GM03348 (cell line): ENCODE measurements around the gene CNKSR1.

ENCODE experiments used
- DNase-seq: peaks from one replicate; pipeline ENCODE4 v3.0.0; 2012; ENCODE audit warnings: low spot score

Gene CNKSR1

DNA sequence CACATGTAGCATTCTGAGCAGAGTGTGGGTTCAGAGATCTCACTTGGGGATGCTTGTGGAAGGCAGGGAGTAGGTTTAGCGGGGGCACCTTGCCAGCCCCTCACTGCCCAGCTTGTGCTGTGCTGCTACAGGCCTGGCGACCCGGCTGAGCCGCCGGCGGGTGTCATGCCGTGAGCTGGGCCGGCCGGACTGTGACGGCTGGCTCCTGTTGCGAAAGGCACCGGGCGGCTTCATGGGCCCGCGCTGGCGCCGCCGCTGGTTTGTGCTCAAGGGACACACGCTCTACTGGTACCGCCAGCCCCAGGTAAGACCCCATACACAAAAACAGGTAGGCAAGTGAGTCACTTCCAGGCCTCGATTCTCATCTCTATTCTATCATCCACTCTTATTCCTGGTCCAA lies 7.6 kb downstream of the CNKSR1 start:
- no peak for DNase-seq

DNA sequence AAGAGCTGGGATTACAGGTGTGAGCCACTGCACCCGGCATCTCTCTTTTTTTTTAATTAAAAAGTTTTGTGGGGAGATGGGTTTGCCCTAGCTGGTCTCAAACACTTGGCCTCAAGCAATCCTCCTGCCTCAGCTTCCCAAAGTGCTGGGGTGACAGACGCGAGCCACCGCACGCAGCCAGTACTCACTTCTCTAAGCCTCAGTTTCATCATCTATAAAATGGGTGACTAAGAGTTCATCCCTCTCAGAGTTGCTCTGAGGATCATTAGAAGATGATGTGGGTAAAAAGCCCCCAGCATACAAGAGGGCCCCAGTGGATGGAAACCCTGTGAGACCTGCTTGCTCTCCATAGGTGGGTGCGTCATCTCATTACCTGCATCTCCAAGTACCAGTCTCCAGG lies 10.6 kb downstream of the CNKSR1 start:
- DNase-seq: no peak

DNA sequence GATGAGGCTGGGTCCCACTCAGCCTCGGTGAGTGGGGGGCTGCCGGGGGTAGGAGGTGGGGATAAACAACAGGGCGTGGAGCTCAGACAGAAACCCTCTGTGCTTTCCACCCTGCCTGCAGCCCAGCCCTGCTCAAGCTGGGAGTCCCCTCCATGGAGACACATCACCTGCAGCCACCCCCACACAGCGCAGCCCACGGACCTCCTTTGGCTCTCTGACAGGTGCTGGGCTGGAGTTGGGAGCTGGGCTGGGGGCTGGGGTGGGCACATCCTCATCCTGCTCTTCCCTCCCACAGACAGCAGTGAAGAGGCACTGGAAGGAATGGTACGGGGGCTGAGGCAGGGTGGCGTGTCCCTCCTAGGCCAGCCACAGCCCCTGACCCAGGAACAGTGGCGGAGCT lies 11.2 kb downstream of the CNKSR1 start:
- no peak for DNase-seq

DNA sequence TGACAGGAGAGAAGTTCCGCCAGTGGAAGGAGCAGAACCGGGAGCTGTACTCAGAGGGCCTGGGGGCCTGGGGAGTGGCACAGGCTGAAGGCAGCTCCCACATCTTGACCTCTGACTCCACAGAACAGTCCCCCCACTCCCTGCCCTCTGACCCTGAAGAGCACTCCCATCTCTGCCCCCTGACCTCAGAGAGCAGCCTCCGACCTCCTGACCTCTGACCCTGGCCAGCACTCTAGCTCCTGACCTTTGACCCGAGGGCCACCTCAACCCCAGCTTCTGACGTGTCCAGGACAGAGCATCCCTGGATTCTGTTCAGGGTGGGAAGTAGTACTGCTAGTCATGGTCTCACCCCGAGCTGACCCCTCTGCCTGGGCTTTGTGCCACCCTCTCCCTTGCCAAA lies 12.0 kb downstream of the CNKSR1 start:
- no peak for DNase-seq

DNA sequence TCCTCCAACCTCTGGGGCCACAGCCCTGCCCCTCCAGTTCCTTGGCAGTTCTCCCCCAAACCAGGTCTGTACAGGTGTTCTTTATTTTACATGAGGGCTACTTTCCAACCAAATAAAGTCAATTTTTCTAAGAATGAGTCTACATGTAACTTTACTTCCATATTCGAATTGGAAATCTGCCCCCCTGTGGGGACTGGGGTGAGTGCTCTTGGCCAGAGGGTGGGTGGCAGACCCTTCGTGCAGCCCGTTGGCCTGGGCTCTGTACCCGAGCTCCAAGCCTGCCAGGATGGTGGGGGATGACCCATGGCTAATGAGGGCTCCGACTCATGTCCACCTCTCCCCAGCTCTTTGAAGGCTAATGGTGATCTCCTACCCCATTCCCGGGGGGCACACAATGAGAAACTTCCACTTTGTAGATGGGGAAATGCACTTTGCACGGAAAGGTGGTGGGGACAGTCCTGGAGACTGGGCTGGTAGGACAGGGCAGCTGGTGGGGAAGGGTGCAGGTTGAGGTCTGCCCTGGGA lies 12.5 kb downstream of the CNKSR1 start:
- no peak for DNase-seq

DNA sequence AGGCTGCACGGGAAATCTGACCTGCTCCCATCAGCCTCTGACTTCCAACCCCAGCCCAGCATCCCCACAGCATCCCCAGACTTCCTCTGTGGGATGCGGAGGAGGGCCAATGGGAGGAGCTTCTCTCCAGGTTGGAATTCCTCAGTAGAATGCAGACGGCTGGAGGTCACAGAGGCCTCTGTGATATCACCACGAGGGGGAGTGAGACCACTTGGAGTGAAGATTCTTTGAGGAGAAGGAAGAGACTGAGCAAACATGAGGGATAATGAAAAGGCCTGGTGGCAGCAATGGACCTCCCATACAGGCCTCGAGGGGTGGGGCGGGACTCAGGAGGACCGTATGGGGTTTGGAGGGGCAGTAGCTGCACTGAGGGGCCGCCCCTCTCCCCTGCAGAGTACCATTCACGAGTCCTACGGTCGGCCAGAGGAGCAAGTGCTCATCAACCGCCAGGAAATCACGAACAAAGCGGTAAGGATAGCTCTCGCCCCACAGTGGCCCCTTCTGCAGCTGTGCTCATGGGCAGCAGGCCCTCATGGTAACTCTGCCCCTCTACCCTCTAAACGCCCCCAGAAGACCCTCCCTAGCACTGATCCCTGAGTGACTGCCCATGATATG lies 13.2 kb downstream of the CNKSR1 start, which contains the start of gene CATSPER4:
Gene CATSPER4, plus strand, starts transcription at position 230 of the 615 bp plus-strand sequence. Its CDS starts 26 bp downstream, at position 256.
- no peak for DNase-seq

DNA sequence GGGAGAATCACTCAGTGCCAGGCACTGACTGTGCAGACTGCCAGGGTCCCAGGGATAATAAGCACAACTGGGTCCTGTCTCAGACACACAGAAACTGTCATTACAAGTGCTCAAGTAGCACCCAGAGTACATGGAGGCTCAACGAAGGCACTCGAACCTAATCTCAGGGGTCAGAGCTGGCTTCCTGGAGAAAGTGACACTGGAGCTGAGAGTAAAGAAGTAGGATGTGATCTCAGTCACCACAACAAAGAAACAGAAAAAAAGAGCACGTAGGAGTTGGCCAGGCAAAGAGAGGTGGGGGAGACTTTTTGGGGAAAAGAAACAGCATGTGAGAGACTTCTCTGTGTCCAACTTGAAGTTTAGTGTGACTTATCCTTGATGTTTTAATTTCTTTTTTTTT lies 14.4 kb downstream of the CNKSR1 start:
- DNase-seq: no peak

DNA sequence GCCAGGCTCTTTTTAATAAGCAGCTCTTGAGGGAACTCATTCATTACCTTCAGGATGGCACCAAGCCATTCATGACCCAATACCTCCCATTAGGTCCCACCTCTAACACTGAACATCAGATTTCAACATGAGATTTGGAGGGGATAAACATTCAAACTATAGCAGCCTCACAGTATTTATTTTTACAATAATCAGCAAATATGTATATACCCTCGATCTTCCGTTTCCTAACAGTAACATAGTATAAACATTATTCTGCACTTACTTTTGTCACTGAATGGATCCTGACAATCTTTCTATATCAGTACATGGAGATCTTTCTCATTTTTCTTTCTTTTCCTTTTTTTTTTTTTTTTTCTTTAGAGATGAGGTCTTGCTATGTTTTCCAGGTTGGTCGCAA lies 18.5 kb downstream of the CNKSR1 start:
- DNase-seq: no peak

DNA sequence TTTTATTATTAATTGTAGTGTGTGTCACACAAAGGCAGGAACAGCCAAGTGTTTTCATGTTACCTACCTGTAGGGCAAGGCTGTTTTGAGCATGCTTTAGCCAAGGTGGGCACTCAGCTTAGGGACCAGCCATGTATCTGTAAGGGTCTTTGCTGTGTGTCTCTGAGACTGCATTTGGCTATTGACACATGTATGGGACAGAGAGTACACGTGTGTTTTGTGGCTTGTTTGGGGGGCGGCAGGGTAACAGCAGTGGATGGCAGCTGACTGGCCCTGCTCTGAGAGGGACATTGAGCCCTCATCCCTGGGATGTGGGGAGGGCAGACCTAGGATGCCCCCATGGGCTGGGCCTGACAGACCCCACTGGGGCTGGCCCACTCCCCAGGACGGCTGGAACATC lies 20.0 kb downstream of the CNKSR1 start:
- no peak for DNase-seq

DNA sequence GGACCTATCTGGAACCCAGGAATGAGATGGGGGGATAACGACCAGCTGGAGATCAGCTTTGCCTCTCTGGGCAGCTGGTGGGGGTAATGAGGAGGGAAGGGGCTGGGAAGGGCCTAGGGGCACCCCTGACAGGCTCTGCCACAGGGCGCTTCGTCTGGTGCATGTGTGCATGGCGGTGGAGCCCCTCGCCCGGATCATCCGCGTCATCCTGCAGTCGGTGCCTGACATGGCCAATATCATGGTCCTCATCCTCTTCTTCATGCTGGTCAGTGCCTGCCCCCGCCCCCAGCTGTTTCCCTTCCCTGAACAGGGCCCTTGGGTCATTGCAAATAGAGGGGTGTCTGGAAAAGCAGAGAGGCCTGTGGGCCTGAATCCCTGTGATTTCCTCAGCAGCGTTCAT lies 20.5 kb downstream of the CNKSR1 start:
- DNase-seq: no peak

DNA sequence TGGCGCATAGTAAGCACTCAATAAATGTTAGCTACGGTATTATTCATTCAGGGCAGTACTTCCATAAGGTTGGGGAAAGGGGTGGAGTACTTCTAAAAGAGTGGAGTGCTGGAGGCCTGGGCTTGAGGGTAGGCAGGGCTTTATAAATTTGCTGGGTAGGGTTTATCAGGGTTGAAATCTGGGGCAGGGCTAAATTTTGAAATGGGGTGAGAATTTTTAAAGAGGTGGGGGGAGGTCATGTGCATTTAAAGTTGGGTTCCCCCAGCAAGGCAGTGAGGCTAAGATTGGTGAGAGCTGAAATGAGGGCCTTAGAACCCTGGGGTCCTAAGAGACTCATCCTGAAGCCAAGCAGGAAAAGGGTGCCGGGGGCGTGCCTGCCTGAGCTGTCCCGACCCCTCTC lies 23.1 kb downstream of the CNKSR1 start:
- DNase-seq: no peak

DNA sequence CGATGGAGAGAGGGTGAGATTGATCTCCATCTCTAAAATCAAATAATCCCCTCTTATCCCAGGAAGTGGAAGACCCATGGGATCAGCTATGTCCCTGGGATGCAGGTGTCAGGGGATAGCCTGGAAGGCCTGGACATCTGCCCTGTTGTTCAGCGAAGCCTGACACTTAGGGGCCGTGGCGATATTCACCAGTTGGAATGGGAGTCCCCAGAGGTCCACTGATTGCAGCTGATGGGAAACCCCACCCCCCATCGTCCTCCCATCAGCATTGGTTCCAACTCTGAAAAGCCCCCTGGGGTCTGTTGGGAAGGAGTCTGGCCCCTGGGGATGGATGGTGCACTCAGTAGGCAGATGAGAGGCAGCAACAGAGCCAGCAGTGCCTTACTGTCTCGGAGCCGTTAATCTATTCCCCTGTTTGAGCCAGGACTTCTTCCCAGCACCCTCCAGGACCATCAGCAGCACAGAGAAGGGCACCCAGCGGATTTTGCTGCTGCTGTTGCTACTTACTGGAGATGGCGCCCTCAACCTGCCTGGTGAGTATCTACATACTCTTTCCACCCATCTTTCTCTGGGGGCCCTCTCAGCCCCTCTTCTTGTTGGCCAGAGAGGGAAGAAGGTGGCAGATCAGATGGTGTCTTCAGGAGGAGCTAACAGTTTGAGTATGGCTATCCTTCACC lies 26.5 kb downstream of the CNKSR1 start:
- no peak for DNase-seq

DNA sequence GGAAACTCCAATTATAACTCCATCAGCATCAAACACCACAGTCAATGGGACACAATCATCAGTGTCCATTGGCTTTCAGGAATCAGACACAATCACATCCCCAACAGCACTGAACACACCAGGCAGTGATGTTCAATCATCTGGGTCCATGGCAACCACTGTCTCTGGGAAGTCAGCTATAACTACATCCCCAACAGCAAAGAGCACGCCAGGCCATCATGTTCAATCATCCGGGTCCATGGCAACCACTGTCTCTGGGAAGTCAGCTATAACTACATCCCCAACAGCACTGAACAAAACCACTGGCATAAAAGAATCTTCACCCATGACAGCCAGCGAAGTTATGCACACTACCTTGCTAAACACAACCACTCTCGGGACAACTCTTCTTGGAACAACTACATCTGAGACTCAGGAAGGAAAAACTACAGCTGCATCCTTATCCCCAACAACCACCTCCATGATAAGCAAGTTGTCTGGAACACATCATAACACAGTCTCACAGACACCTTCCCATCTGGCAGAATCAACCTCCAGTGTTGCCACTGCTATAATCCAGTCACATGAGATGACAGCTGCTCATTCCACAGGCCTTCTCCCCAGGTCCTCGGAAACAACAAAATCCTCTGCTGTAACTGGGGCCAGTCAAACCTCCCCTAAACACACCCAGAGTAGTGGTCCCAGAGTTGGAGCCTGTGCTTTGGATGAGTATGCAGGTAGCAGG lies 33.0 kb downstream of the CNKSR1 start:
- no peak for DNase-seq

DNA sequence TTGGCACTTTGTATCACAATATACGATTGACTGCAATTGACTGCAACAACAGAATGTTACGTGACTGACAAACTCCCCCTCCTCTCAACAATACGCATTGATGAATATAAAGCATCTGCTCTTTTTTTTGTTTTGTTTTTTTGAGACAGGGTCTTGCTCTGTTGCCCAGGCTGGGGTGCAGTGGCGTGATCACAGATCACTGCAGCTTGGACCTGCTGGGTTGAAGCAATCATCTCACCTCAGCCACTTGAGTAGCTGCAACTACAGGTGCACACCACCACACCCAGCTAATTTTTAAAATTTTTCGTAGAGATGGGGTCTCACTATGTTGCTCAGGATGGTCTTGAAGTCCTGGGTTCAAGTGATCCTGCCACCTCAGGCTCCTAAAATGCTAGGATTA lies 35.4 kb downstream of the CNKSR1 start:
- DNase-seq: no peak

DNA sequence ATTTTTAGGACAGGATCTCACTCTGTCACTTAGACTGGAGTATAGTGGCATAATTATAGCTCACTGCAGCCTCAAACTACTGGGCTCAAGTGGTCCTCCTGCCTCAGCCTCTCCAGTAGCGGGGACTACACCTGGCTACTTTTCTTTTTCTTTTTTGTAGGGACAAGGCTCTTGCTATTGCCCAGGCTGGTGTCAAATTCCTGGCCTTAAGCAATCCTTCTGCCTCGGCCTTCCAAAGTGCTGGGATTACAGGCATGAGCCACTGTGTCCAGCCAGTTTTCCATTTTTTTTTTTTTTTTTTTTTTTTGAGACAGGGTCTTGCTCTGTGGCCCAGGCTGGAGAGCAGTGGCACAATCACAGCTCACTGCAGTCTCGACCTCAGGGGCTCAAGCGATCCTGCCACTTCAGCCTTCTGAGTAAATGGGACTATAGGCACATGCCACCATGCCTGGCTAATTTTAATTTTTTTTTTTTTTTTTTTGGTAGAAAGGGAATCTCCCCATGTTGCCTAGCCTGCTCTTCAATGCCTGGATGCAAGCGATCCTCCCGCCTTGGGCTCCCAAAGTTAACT lies 36.1 kb downstream of the CNKSR1 start:
- no peak for DNase-seq

DNA sequence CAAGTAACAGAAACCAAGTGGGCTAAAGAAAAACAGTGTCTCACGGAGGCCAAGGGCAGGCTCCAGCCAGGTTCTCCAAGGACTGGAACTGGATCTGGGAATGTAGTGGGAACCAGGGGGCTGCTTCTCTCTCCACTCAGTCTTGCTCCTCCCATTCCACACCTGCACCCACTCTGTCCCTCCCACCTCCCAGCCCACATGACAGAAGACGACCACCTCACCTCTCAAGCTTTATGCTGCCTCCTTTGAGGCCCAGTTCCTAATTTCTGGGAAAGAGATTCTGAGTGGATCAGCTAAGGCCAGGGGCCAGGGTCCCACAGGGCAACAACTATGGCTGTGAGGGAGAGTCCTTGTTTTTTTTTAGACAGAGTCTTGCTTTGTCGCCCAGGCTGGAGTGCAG lies 38.0 kb downstream of the CNKSR1 start:
- DNase-seq: no peak

DNA sequence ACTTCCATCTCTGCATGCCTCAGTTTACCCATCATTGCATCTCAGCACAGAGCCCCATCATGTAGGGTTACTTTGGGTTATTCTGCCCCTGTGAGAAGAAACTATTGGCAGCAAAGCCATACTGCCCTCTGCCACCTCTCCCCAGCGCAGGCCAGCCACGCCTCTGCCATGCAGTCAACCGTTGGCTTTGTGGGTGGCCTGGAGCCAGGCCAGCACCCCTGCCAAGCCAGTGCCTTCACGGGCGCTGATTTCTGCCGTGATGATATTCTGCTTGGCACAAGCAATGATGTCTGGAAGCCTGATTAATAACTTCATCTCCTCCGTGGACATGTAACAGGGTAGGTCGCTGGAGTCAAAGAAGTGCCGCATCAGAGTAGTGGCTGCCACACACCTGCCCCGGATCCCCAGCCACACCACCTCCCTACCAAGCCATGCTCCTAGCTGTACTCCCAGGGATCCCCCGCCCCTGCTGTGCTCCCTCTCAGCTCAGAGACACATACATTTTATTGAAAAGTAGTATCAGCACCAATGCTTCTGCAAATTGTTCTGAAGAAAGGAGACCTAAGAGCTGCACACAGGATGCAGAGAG lies 41.7 kb downstream of the CNKSR1 start:
- DNase-seq: no peak

DNA sequence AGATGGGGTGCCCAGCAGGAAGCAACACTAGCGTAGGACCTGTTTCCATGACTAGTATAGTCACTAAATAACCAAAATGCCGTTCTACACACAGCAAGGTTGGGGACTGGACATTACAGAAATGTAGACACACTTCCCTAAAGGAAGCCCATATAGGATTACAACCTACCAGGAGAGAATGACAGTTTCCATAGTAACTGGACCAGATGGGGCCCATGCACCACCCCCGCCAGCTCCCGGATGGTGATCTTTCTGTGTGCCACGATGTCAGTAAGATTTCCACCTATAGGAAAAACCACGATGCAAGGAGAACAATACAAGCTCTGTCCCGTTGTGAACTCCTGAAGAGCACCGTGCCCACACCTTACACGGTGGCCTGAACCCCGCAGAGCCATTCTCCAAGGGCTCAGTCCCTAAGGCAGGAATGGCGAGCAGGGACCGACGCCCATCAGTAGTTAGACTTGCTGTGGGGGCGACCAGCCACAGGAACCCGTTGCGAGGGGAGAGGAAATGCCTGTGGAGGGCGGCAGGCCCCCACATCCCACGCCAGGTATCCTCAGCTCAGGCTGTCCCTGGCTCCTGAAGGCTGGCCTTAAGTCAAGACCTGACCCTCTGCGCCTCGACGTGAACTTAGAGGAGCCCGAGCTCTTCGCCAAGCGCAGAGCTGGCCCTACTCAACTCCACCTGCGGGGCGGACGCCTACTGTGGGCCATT lies 43.1 kb downstream of the CNKSR1 start:
- DNase-seq: no peak

DNA sequence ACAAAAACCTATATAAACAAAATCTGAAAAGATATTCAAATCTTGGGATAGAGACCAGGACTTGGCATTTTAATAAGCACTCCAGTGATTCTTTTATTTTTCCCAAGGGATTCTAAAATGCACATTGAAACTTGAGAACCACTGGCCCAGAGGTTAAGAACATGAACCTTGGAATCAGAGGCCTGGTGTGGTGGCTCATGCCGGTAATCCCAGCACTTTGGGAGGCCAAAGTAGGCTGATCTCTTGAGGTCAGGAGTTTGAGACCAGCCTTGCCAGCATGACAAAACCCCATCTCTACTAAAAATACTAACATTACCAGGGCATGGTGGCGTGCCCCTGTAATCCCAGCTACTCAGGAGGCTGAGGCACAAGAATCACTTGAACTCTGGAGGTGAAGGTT lies 43.8 kb downstream of the CNKSR1 start:
- no peak for DNase-seq

DNA sequence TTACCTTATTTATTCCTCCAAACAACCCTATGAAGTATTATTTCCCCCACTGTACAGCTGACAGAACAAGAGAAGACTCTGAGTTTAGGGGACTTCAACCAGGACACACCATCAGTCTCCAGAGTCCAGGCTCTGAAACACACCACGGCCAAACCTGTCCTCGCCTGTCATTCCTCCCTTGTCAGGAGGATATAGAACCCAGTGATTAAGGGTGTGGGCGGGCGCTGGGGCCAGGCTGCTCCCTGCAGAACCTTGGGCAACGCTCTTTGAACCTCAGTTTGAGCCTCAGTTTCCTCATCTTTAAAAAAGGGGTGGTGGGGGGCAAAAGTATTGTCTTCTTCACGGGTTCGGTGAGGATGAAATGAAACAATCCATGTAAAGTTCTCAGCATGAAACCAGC lies 47.3 kb downstream of the CNKSR1 start:
- DNase-seq: no peak

DNA sequence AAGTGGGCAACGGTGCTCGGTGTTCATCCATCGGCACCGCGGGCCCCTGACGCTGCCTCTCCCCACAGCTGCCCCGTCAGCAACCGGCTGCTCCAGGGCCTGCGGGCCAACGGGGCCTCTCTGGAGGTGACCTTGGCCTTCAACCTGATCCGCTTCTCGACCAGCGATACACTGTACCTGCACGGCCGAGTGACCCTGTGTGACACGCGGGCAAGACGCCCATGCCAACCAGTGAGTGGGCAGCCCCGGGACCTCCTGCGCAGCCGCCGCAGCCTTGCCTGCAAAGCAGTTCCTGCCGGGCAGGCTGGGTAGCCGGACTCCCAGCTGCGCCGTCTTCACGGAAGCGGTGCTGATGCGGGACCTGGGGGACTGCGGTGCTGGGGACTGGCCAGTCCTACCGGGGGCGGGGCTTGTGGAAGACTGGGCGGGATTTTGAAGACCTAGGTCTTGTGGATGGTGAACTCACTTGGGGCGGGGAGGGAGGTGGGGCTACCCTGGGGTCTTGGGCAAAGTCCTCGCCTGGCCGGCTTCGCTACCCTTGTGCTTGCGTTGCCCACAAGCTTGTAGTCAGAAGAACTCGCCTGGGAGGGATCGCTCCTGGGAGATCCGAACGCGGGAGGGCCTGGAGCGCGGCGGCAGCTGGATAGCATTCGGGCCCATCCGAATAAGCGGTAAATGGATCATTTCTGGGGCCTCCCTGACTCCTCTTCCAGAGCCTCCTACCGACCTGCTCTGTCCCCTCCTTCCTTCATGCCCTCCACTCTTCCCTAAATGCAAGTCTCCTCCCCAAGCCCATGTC lies 47.9 kb downstream of the CNKSR1 start:
- peak; percentile 46 for DNase-seq
